C4-2B (cell line): ENCODE results near the gene KLK2.

Experiments
- H3K27ac ChIP-seq: fragments of 450-650 bp; 2 replicates; pipeline ENCODE4 v1.5.1; 2017
- CTCF ChIP-seq: fragments of 450-650 bp; conservative IDR thresholded peaks from 2 replicates; pipeline ENCODE4 v1.5.1; 2017; ENCODE audit warnings: mild to moderate bottlenecking
- ZFX ChIP-seq: fragments of 450-650 bp; IDR thresholded peaks from 2 replicates; pipeline ENCODE4 v1.6.1; 2017

KLK2 gene

GRCh38 chr19:50880241-50880640 is 7.0 kb downstream of the KLK2 start:
- H3K27ac ChIP-seq, result peak overlapping the region; percentile 100
- no peak for TF ChIP-seq ZFX
- TF ChIP-seq CTCF, result no peak

GRCh38 chr19:50882188-50882587 is 8.9 kb downstream of the KLK2 start:
- no peak for TF ChIP-seq ZFX
- no peak for TF ChIP-seq CTCF
- peak overlapping the region; percentile 9; the same call in 1 of the 2 replicates for H3K27ac ChIP-seq

GRCh38 chr19:50889638-50890037 is 16.4 kb downstream of the KLK2 start:
- TF ChIP-seq CTCF (no peak), ZFX (no peak)
- H3K27ac ChIP-seq, result peak overlapping the region; percentile 100

- H3K27ac ChIP-seq, result peak overlapping the region; percentile 100
- TF ChIP-seq CTCF (no peak), ZFX (no peak)
Observed at GRCh38 chr19:50890422-50891252, 17.4 kb downstream of the KLK2 start.

- H3K27ac ChIP-seq, result peak overlapping the region; percentile 100
- TF ChIP-seq CTCF (no peak), ZFX (no peak)
Observed at GRCh38 chr19:50891253-50891625, 18.0 kb downstream of the KLK2 start.

- TF ChIP-seq CTCF (no peak), ZFX (no peak)
- peak overlapping the region; percentile 100 for H3K27ac ChIP-seq
Observed at GRCh38 chr19:50893047-50893736, 20.0 kb downstream of the KLK2 start.
